Stimulated activated CD8-positive, alpha-beta memory T cell treated with anti-CD3 and anti-CD28 coated beads, Interleukin-2, amount 100 ng/mL, for 1 hour (primary cell): Measurements from ENCODE around the gene TP53INP2.
"Not testable (repeated sequence)": the region's sequence is repeated elsewhere in the genome, so short reads cannot be mapped to it uniquely, and the experiment has no call there.

Experiments used
- DNase-seq, 2 donors: peaks; one replicate each; pipeline ENCODE4 v3.0.0-alpha.2; 2020; ENCODE audit warnings: low read depth in 2 of 2

TP53INP2 gene

GRCh38 chr20:34705397-34706301 lies 1.5 kb downstream of the TP53INP2 start:
- no peak for DNase-seq

- DNase-seq = no peak
These were observed 2.2 kb downstream of the TP53INP2 start for GRCh38 chr20:34706302-34706875.

- DNase-seq = no peak
These were observed 3.0 kb downstream of the TP53INP2 start for GRCh38 chr20:34706912-34707784.

- peak in 1 of 2 donors; percentile 23 for DNase-seq
These were observed 4.5 kb downstream of the TP53INP2 start for GRCh38 chr20:34708621-34709043.

GRCh38 chr20:34709044-34709830 lies 5.1 kb downstream of the TP53INP2 start:
- DNase-seq = peak; percentile 53 to 63

GRCh38 chr20:34709831-34710567 lies 5.9 kb downstream of the TP53INP2 start:
- peak; percentile 30 to 58 for DNase-seq

GRCh38 chr20:34710568-34710839 lies 6.4 kb downstream of the TP53INP2 start:
- no peak for DNase-seq

GRCh38 chr20:34710861-34711574 lies 6.9 kb downstream of the TP53INP2 start:
- no peak for DNase-seq

GRCh38 chr20:34711813-34712430 lies 7.8 kb downstream of the TP53INP2 start:
- no peak for DNase-seq

GRCh38 chr20:34712525-34713192 lies 8.5 kb downstream of the TP53INP2 start:
- no peak for DNase-seq

- no peak for DNase-seq
These were observed 9.2 kb downstream of the TP53INP2 start for GRCh38 chr20:34713194-34713943.

- DNase-seq = not testable (repeated sequence)
These were observed 9.9 kb downstream of the TP53INP2 start for GRCh38 chr20:34713944-34714515.

GRCh38 chr20:34715384-34715783 lies 11.2 kb downstream of the TP53INP2 start:
- no peak for DNase-seq

- DNase-seq = no peak
These were observed 12.7 kb downstream of the TP53INP2 start for GRCh38 chr20:34716921-34717229.

GRCh38 chr20:34717230-34718095 lies 13.3 kb downstream of the TP53INP2 start:
- DNase-seq = no peak

- not testable (repeated sequence) for DNase-seq
These were observed 15.3 kb downstream of the TP53INP2 start for GRCh38 chr20:34719242-34720017.

- DNase-seq = no peak
These were observed 16.1 kb downstream of the TP53INP2 start for GRCh38 chr20:34720266-34720665.
